HepG2 (cell line): Measurements from ENCODE around the gene CSNK2A1. TPM values are rescaled to one million over a fixed set of nuclear protein-coding genes. Genes with fewer than 3 reads are reported as not detected.
A peak's percentile ranks its signal among the peaks of the same experiment; 100 is the strongest.

ENCODE experiments used
- ATAC-seq: fragments of 200-7000 bp; cut with Tn5 transposase; 3 replicates; pipeline ENCODE4 v1.9.1; 2020; ENCODE audit warnings: mild to moderate bottlenecking, moderate library complexity
- BruUV-seq: library from RNA; stranded (reverse); fragments of 400-500 nt; replicated peaks from 2 replicates; lab custom pipeline; 2021; lab: Mats Ljungman, UMichigan
- CTCF ChIA-PET: fragments of 300-600 bp; formaldehyde crosslinking; extraction: SDS; loops from one replicate; lab custom pipeline; 2021; ENCODE audit warnings: low total read pairs, inconsistent platforms, low intra/inter-chr PET ratio; lab: Yijun Ruan, JAX
- POLR2A ChIA-PET: fragments of 350-600 bp; sonication (Branson Sonifier 250); formaldehyde crosslinking; loops from one replicate; lab custom pipeline; 2020; ENCODE audit warnings: antibody characterized with exemption, inconsistent platforms; lab: Yijun Ruan, JAX
- DNase-seq: peaks from one replicate; pipeline ENCODE4 v3.0.0-alpha.2; 2015; ENCODE audit warnings: low spot score
- FAIRE-seq: peaks from 3 replicates; lab custom pipeline; 2011; peaks lifted over from hg19 to GRCh38; lab: Jason Lieb, UNC
- H2AFZ ChIP-seq: one replicate; pipeline ENCODE4 v1.6.1; 2011; ENCODE audit warnings: low read length, inconsistent platforms
- H3K27ac ChIP-seq: fragments of 300-600 bp; 3 replicates; pipeline ENCODE4 v1.8.0; 2011; ENCODE audit warnings: mixed run types, mild to moderate bottlenecking, mixed read lengths, low read length, inconsistent platforms; ENCODE audit not compliant: insufficient read depth; ENCODE audit errors: extremely low read length
- H3K27me3 ChIP-seq, 2 experiments: fragments of 200-600 bp in 1 of 2; 2 replicates in 1 of 2; 3 replicates in 1 of 2; pipeline versions ENCODE4 v1.6.0 to v1.8.0; 2011; ENCODE audit warnings: low read length in 2 of 2, mild to moderate bottlenecking in 2 of 2, moderate library complexity in 2 of 2, inconsistent platforms in 1 of 2; ENCODE audit not compliant: insufficient read depth in 2 of 2, control insufficient read depth in 1 of 2
- H3K36me3 ChIP-seq, 2 experiments: fragments of 200-600 bp in 1 of 2; replicated peaks in 1 of 2; 2 replicates in 1 of 2; 3 replicates in 1 of 2; pipeline versions ENCODE4 v1.5.1 to v1.8.0; 2011; ENCODE audit warnings: low read length in 2 of 2, inconsistent platforms in 1 of 2; ENCODE audit not compliant: insufficient read depth in 2 of 2, control insufficient read depth in 1 of 2
- H3K4me1 ChIP-seq: 2 replicates; pipeline ENCODE4 v1.5.1; 2012; ENCODE audit warnings: low read length, inconsistent platforms; ENCODE audit not compliant: insufficient read depth
- H3K4me2 ChIP-seq: 2 replicates; pipeline ENCODE4 v1.6.0; 2011; ENCODE audit warnings: low read depth, low read length, inconsistent platforms
- H3K4me3 ChIP-seq, 3 experiments: fragments of 200-600 bp in 1 of 3; sonication (generic), shearing (Covaris generic) in 1 of 3; replicated peaks in 1 of 3; 2 replicates each; pipeline ENCODE4 v1.5.1; 2011 to 2016; ENCODE audit warnings: low read length in 3 of 3, inconsistent platforms in 2 of 3, low read depth in 2 of 3, mild to moderate bottlenecking in 2 of 3, control low read depth in 1 of 3, mixed read lengths in 1 of 3; ENCODE audit not compliant: insufficient read depth in 1 of 3
- H3K79me2 ChIP-seq: one replicate; pipeline ENCODE4 v1.6.1; 2011; ENCODE audit warnings: low read length, inconsistent platforms; ENCODE audit not compliant: insufficient read depth
- H3K9ac ChIP-seq: 2 replicates; pipeline ENCODE4 v1.6.0; 2011; ENCODE audit warnings: mild to moderate bottlenecking, low read depth, low read length, inconsistent platforms; ENCODE audit not compliant: insufficient read depth
- H3K9me3 ChIP-seq: 2 replicates; pipeline ENCODE4 v1.5.1; 2012; ENCODE audit warnings: mild to moderate bottlenecking, low read length
- H4K20me1 ChIP-seq: 2 replicates; pipeline ENCODE4 v1.6.0; 2011; ENCODE audit warnings: inconsistent platforms, mild to moderate bottlenecking, low read length, moderate library complexity; ENCODE audit not compliant: insufficient read depth
- ATM ChIP-seq: fragments of 450-650 bp; IDR thresholded peaks from 2 replicates; pipeline ENCODE4 v1.7.1; 2017; ENCODE audit warnings: mild to moderate bottlenecking, borderline replicate concordance
- ELF4 ChIP-seq: sonication (generic); formaldehyde crosslinking; IDR thresholded peaks from 2 replicates; pipeline ENCODE4 v1.5.0; 2020; ENCODE audit warnings: missing genetic modification reagents, mild to moderate bottlenecking, moderate library complexity, borderline replicate concordance
- EP300 ChIP-seq, 3 experiments: sonication (generic) in 1 of 3; formaldehyde crosslinking in 1 of 3; IDR thresholded peaks; 2 replicates each; pipeline versions ENCODE4 v1.5.1 to v1.6.1; 2011 to 2020; ENCODE audit warnings: low read depth in 2 of 3, low read length in 2 of 3, borderline replicate concordance in 1 of 3, improper control_type of control experiment in 1 of 3, mild to moderate bottlenecking in 1 of 3, missing genetic modification reagents in 1 of 3, moderate library complexity in 1 of 3
- ERF ChIP-seq: IDR thresholded peaks from 2 replicates; pipeline ENCODE4 v1.6.1; 2018; ENCODE audit warnings: missing biosample characterization, missing genetic modification reagents
- HDAC2 ChIP-seq: sonication (generic); formaldehyde crosslinking; IDR thresholded peaks from 2 replicates; pipeline ENCODE4 v1.4.0; 2020; ENCODE audit warnings: missing genetic modification reagents
- HMG20A ChIP-seq: IDR thresholded peaks from 2 replicates; pipeline ENCODE4 v1.6.1; 2016; ENCODE audit warnings: borderline replicate concordance
- KDM3A ChIP-seq: IDR thresholded peaks from 2 replicates; pipeline ENCODE4 v1.6.1; 2018; ENCODE audit warnings: low read depth, missing compliant biosample characterization
- LCORL ChIP-seq, 2 experiments: fragments of 450-650 bp in 1 of 2; sonication (generic) in 1 of 2; formaldehyde crosslinking in 1 of 2; IDR thresholded peaks; 2 replicates each; pipeline versions ENCODE4 v1.5.0 to v1.6.1; 2017 to 2020; ENCODE audit warnings: antibody characterized with exemption in 1 of 2, missing genetic modification reagents in 1 of 2
- NFRKB ChIP-seq: fragments of 450-650 bp; IDR thresholded peaks from 2 replicates; pipeline ENCODE4 v1.6.1; 2017
- NR2F1 ChIP-seq, 2 experiments: fragments of 450-650 bp in 1 of 2; formaldehyde crosslinking in 1 of 2; IDR thresholded peaks; 2 replicates each; pipeline versions ENCODE4 v1.5.0 to v1.6.1; 2016 to 2020; ENCODE audit warnings: mild to moderate bottlenecking in 1 of 2, missing compliant biosample characterization in 1 of 2, missing genetic modification reagents in 1 of 2, moderate library complexity in 1 of 2
- NR2F2 ChIP-seq: IDR thresholded peaks from 2 replicates; pipeline ENCODE4 v1.6.1; 2012; ENCODE audit warnings: low read depth, inconsistent platforms, borderline replicate concordance
- PITX1 ChIP-seq: sonication (generic); formaldehyde crosslinking; IDR thresholded peaks from 2 replicates; pipeline ENCODE4 v1.5.1; 2020; ENCODE audit warnings: mild to moderate bottlenecking, missing genetic modification reagents
- POGZ ChIP-seq: sonication (generic); formaldehyde crosslinking; IDR thresholded peaks from 2 replicates; pipeline ENCODE4 v1.4.0; 2020; ENCODE audit warnings: mild to moderate bottlenecking, missing genetic modification reagents
- POLR2G ChIP-seq: fragments of 200-400 bp; formaldehyde crosslinking; IDR thresholded peaks from 2 replicates; pipeline ENCODE4 v1.6.1; 2018; ENCODE audit warnings: mild to moderate bottlenecking, low read depth, low read length, moderate library complexity
- RCOR2 ChIP-seq: IDR thresholded peaks from 2 replicates; pipeline ENCODE4 v1.6.1; 2016; ENCODE audit warnings: missing biosample characterization, missing genetic modification reagents
- SAP130 ChIP-seq: IDR thresholded peaks from 2 replicates; pipeline ENCODE4 v1.6.1; 2016; ENCODE audit warnings: low read depth
- SOX13 ChIP-seq, 3 experiments: fragments of 450-650 bp in 1 of 3; sonication (generic) in 1 of 3; formaldehyde crosslinking in 1 of 3; IDR thresholded peaks in 2 of 3; conservative IDR thresholded peaks in 1 of 3; 2 replicates each; pipeline versions ENCODE4 v1.5.0 to v1.6.1; 2016 to 2020; ENCODE audit warnings: antibody characterized with exemption in 1 of 3, mild to moderate bottlenecking in 1 of 3, missing compliant biosample characterization in 1 of 3, missing genetic modification reagents in 1 of 3, moderate library complexity in 1 of 3
- TFE3 ChIP-seq: IDR thresholded peaks from 2 replicates; pipeline ENCODE4 v1.6.1; 2016
- ZBTB7A ChIP-seq: sonication (generic); formaldehyde crosslinking; IDR thresholded peaks from 2 replicates; pipeline ENCODE4 v1.8.0; 2022; ENCODE audit warnings: mild to moderate bottlenecking, missing genetic modification reagents
- ZNF670 ChIP-seq: sonication (generic); formaldehyde crosslinking; IDR thresholded peaks from 2 replicates; pipeline ENCODE4 v1.8.0; 2022; ENCODE audit warnings: mild to moderate bottlenecking, missing genetic modification reagents, borderline replicate concordance
- ZNF710 ChIP-seq: sonication (generic); formaldehyde crosslinking; IDR thresholded peaks from 2 replicates; pipeline ENCODE4 v1.5.0; 2020; ENCODE audit warnings: mild to moderate bottlenecking, missing genetic modification reagents, borderline replicate concordance
- WGBS: methylation state at CpG from one replicate; pipeline ENCODE4 v1.1.6; 2017; ENCODE audit warnings: low lambda C conversion rate; 5-methylcytosine and 5-hydroxymethylcytosine counted together
- in situ Hi-C: cut with HindIII; loops from 2 replicates; pipeline ENCODE4 v1.10.0; 2017; ENCODE audit warnings: low pct_unique_long_range_greater_than_20kb; ENCODE audit not compliant: extremely low pct_ligation_motif_present
- intact Hi-C: fragments of 100-400 bp; cut with micrococcal nuclease; formaldehyde crosslinking; loops from one replicate; pipeline ENCODE4 v1.10.0; 2022; ENCODE audit not compliant: unreplicated experiment
- polyA plus RNA-seq, 8 experiments: library from polyadenylated mRNA; depleted of rRNA in 3 of 8; stranded (reverse) in 7 of 8; unstranded in 1 of 8; fragments of >200 nt; fragmentation: Illumina TruSeq in 4 of 8; extraction: Trizol in 4 of 8; gene quantifications; 2 replicates each; pipeline versions ENCODE4 v1.2.1 to v1.2.3, GENCODE V29; 2011 to 2016; ENCODE audit warnings: low read depth in 4 of 8, missing spikeins in 1 of 8, mixed read lengths in 1 of 8; ENCODE audit not compliant: insufficient read depth in 1 of 8
- total RNA-seq, 5 experiments: library from RNA; depleted of rRNA; stranded (reverse); fragments of >200 nt; fragmentation: Illumina TruSeq; extraction: Trizol; gene quantifications; 2 replicates each; pipeline ENCODE4 v1.2.3, GENCODE V29; 2016; ENCODE audit warnings: low read depth in 1 of 5

The CSNK2A1 gene
- total and polyA plus RNA-seq, 2 of the 13 experiments (the other 11 are each of a cell fraction or from before 2014, with no cell fraction given): 153 to 231 TPM

GRCh38 chr20:504632-505075 lies 38.9 kb downstream of the CSNK2A1 start:
- CTCF ChIA-PET: no interaction called here
- Histone ChIP-seq H3K27me3 (no peaks in the 10 kb centered on the region), H3K4me3 (no peak overlapping the region), H3K36me3 (peaks cover 33 to 69% of the 10 kb centered on the region in 2 experiments), H3K9ac (no peak overlapping the region), H3K4me2 (peak overlapping the region; percentile 29), H3K4me1 (peaks cover 55% of the 10 kb centered on the region), H2AFZ (no peak overlapping the region), H3K79me2 (peaks cover 36% of the 10 kb centered on the region), H4K20me1 (peaks cover 18% of the 10 kb centered on the region), H3K9me3 (no peaks in the 10 kb centered on the region), H3K27ac (peak overlapping the region; percentile 60)
- FAIRE-seq (no peak), DNase-seq (peak; percentile 81), ATAC-seq (peak; percentile 84)
- POLR2A ChIA-PET: interaction anchor here (0.5 to 1.4 kb wide), 7 partner anchors 26 to 157 kb away, joined by 3 to 4 read pairs (median 3); partner anchors contain the start of gene CSNK2A1
- in situ Hi-C loops (no loop called here), intact Hi-C loops (loop anchor here (5.0 kb wide), 1 partner anchor 38 kb away; the partner anchor contains the start of gene CSNK2A1)
- BruUV-seq: no TSS peak
- WGBS: 10% methylated on average over 3 of the region's 3 CpGs
- TF ChIP-seq SAP130 (CRISPR knock-in tag) (peak; percentile 81), PITX1 (CRISPR knock-in tag) (no peak), LCORL (IDR thresholded peaks at IDR 0.05) (no peak), LCORL (CRISPR knock-in tag; IDR thresholded peaks at IDR 0.05) (0 out of 2 replicates have a peak, but pooled peaks have one; percentile 16), RCOR2 (CRISPR knock-in tag) (peak; percentile 59; the same call in 1 of the 2 replicates), ATM (peak; percentile 64; the same call in 1 of the 2 replicates), NFRKB (no peak), ELF4 (CRISPR knock-in tag) (peak; percentile 80; the same call in 1 of the 2 replicates), HDAC2 (peak; percentile 64; the same call in 1 of the 2 replicates), NR2F2 (0 out of 2 replicates have a peak, but pooled peaks have one; percentile 40), NR2F1 (CRISPR knock-in tag; IDR thresholded peaks at IDR 0.05) (0 out of 4 replicates have a peak, but pooled peaks of 1 of the 2 experiments have one; percentile 41), EP300 (IDR thresholded peaks at IDR 0.05; ENCODE audit: low read depth in 2 of 2, low read length in 2 of 2) (peak in 1 of 2 experiments; percentile 56; a peak in 2 of 4 replicates), EP300 (CRISPR knock-in tag; IDR thresholded peaks at IDR 0.05; ENCODE audit: borderline replicate concordance) (no peak), POGZ (0 out of 2 replicates have a peak, but pooled peaks have one; percentile 32), ZNF670 (CRISPR knock-in tag) (0 out of 2 replicates have a peak, but pooled peaks have one; percentile 15), HMG20A (CRISPR knock-in tag) (peak; percentile 17; the same call in 1 of the 2 replicates), ZNF710 (CRISPR knock-in tag) (peak; percentile 75), SOX13 (IDR thresholded peaks at IDR 0.05) (no peak), SOX13 (CRISPR knock-in tag; conservative IDR thresholded peaks at IDR 0.05 in 1 of 2, IDR thresholded peaks at IDR 0.05 in 1 of 2) (peak in 1 of 2 experiments; percentile 54; a peak in 2 of 4 replicates), ERF (CRISPR knock-in tag) (peak; percentile 44; the same call in 1 of the 2 replicates), KDM3A (no peak), POLR2G (no peak), ZBTB7A (CRISPR knock-in tag) (no peak), TFE3 (CRISPR knock-in tag) (peak; percentile 65; the same call in 1 of the 2 replicates)
